ENCODE data around the gene CCDC185.

The CCDC185 gene

GRCh38 chr1:223393275-223394214 is at the start of gene CCDC185:
Gene CCDC185 (plus strand): TSS chr1:223393415. CDS start chr1:223393476, 61 bp downstream.
- peak in 1 of 2 experiments; percentile 39 for DNase-seq

- DNase-seq = no peak
These were observed 49.5 kb upstream of the CCDC185 start for GRCh38 chr1:223343692-223344091.

GRCh38 chr1:223344491-223344890 is 48.7 kb upstream of the CCDC185 start:
- peak in 1 of 2 experiments; percentile 14 for DNase-seq

GRCh38 chr1:223345720-223346119 is 47.5 kb upstream of the CCDC185 start:
- DNase-seq = no peak

GRCh38 chr1:223346311-223346710 is 46.9 kb upstream of the CCDC185 start:
- DNase-seq = no peak

GRCh38 chr1:223347583-223347982 is 45.6 kb upstream of the CCDC185 start:
- no peak for DNase-seq

GRCh38 chr1:223348439-223348838 is 44.8 kb upstream of the CCDC185 start:
- DNase-seq = no peak

GRCh38 chr1:223349241-223349640 is 44.0 kb upstream of the CCDC185 start:
- no peak for DNase-seq

GRCh38 chr1:223350361-223350908 is 42.8 kb upstream of the CCDC185 start:
- no peak for DNase-seq

- DNase-seq = no peak
These were observed 40.3 kb upstream of the CCDC185 start for GRCh38 chr1:223352944-223353343.

GRCh38 chr1:223353939-223354338 is 39.3 kb upstream of the CCDC185 start:
- DNase-seq = no peak

- DNase-seq = no peak
These were observed 37.5 kb upstream of the CCDC185 start for GRCh38 chr1:223355699-223356098.

GRCh38 chr1:223358826-223359225 is 34.4 kb upstream of the CCDC185 start:
- no peak for DNase-seq

GRCh38 chr1:223363057-223363855 is 30.0 kb upstream of the CCDC185 start:
- DNase-seq = peak; percentile 49 to 61

- DNase-seq = peak; percentile 70 to 82
These were observed 29.1 kb upstream of the CCDC185 start, which contains the start of gene SUSD4 for GRCh38 chr1:223363856-223364684. Gene SUSD4 (minus strand): TSS chr1:223364176. CDS start chr1:223363425, 751 bp downstream.

- DNase-seq = peak; percentile 40 to 56
These were observed 28.4 kb upstream of the CCDC185 start for GRCh38 chr1:223364685-223365382.

GRCh38 chr1:223374064-223374610 is 19.1 kb upstream of the CCDC185 start:
- DNase-seq = no peak

GRCh38 chr1:223378754-223379153 is 14.5 kb upstream of the CCDC185 start:
- DNase-seq = peak in 1 of 2 experiments; percentile 45

- no peak for DNase-seq
These were observed 7.2 kb upstream of the CCDC185 start for GRCh38 chr1:223386013-223386412.

- no peak for DNase-seq
These were observed 2.6 kb upstream of the CCDC185 start for GRCh38 chr1:223390618-223391017.

- no peak for DNase-seq
These were observed 1.0 kb downstream of the CCDC185 start for GRCh38 chr1:223394242-223394641.

Data from NCI-H524 (cell line).